HG02840 (cell line): ENCODE results near the gene RASAL2.
"Not testable (repeated sequence)": the region's sequence is repeated elsewhere in the genome, so short reads cannot be mapped to it uniquely, and the experiment has no call there.

Source experiments
- ATAC-seq: cut with Tn5 transposase; IDR thresholded peaks from one replicate; pipeline ENCODE4 v1.9.1; 2021; ENCODE audit warnings: mild to moderate bottlenecking, moderate library complexity, moderate number of reproducible peaks; ENCODE audit not compliant: unreplicated experiment, low FRiP score

RASAL2 gene

GRCh38 chr1:178218550-178218949, 124.6 kb downstream of the RASAL2 start:
- ATAC-seq = no peak

DNA sequence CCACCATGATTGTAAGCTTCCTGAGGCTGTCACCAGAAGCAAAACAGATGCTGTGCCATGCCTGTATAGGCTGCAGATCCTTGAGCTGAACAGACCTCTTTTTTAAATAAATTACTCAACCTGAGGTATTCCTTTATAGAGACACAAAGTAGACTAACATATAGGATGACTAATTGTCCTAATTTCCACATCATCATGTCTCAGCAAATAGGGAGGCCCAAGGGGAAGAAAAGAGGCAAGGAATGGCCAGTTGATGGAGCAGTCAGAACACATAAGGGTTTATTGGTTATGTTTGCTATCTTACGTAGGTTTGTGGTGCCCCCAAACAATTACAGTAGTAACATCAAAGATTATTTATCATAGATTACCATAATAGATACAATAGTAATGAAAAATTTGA, 126.2 kb downstream of the RASAL2 start:
- no peak for ATAC-seq

GRCh38 chr1:178223289-178223688, 129.4 kb downstream of the RASAL2 start:
- ATAC-seq = no peak

GRCh38 chr1:178224358-178224757, 130.5 kb downstream of the RASAL2 start:
- no peak for ATAC-seq

DNA sequence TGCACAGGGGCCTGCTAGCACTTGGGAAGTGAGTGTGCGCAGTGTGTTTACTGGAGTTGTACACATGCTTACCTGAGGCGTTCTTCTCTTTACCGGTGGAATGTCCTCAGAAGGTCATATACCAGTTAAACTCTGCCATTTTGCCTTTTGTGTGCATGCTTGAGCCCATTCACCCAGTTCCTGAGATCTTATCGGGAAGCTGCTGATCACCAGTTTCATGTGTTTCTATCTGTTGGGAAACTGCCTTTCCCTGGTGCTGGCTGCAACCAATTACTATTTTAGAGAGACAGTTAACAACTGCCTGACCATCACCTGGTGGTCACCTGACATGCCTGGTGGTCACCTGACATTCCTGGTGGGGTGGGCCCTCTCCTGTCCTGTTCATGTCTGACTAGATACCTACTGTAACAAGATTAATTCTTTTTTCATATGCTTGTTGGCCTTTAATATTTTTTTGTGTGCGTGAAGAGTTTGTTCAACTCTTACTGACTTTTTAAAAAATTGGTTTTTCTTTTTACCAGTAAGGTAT, 137.0 kb downstream of the RASAL2 start:
- ATAC-seq = no peak

- ATAC-seq = no peak
These were observed 138.2 kb downstream of the RASAL2 start for GRCh38 chr1:178232108-178232507.

- no peak for ATAC-seq
These were observed 139.0 kb downstream of the RASAL2 start for GRCh38 chr1:178232949-178233348.

GRCh38 chr1:178237121-178237520, 143.2 kb downstream of the RASAL2 start:
- ATAC-seq = no peak

DNA sequence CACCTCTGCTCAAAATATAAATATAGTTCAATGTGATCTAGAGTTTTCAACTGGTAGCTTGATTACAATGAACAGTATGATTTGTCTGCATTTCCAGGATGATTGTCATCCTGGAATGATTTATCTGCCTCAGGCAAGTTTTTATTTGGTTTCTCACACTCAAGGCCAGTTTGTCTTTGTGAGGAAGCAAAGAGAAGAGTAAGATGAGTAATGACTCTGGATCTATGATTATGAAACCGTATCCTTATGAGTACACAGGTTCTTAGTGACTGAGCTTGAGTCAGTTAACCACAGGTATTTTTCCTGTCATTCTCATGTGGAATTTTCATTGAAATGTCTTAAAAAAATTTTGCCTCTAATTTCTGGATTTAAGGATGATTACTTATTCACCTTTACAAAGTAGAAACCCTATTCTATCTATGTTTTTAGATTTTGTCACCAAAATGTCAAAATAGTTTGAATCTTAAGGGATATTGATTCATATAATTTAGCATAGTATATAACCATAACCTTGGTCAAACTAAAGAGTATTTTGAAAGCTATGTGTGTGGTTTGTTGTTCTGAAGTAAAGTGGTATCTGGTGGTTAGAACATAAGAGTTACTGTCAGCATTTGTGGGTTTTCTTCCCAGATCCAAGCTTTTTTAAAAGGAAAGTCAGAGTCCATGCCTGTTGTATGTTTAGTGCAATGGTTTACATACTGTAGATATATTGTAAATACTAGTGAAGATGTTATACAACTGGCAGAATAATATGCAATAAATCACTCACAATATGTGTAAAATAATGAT, 145.0 kb downstream of the RASAL2 start:
- no peak for ATAC-seq

- ATAC-seq = no peak
These were observed 147.2 kb downstream of the RASAL2 start for GRCh38 chr1:178241057-178241456.

GRCh38 chr1:178241837-178242236, 147.9 kb downstream of the RASAL2 start:
- ATAC-seq = no peak

- no peak for ATAC-seq
These were observed 149.2 kb downstream of the RASAL2 start for GRCh38 chr1:178243119-178243518.

- no peak for ATAC-seq
These were observed 150.0 kb downstream of the RASAL2 start for GRCh38 chr1:178243890-178244289.

DNA sequence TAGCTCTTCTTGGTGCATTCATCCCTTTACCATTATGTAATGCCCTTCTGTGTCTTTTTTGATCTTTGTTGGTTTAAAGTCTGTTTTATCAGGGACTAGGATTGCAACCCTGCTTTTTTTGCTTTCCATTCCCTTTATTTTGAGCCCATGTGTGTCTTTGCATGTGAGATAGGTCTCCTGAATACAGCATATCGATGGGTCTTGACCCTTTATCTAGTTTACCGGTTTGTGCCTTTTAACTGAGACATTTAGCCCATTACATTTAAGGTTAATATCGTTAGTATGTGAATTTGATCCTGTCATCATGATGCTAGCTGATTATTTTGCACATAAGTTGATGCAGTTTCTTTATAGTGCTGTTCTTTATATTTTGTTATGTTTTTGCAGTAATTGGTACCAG, 154.4 kb downstream of the RASAL2 start:
- not testable (repeated sequence) for ATAC-seq

DNA sequence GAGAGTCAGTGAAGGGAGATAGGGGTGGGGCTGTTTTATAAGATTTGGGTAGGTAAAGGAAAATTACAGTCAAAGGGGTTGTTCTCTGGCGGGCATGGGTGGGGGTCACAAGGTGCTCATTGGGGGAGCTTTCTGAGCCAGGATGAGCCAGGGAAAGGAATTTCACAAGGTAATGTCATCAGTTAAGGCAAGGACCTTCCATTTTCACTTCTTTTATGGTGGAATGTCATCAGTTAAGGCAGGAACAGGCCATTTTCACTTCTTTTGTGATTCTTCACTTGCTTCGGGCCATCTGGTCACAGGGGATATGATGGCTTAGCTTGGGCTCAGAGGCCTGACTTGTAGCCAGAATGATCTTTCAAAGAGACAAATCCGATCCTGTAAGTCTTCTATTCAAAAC, 159.7 kb downstream of the RASAL2 start:
- not testable (repeated sequence) for ATAC-seq

DNA sequence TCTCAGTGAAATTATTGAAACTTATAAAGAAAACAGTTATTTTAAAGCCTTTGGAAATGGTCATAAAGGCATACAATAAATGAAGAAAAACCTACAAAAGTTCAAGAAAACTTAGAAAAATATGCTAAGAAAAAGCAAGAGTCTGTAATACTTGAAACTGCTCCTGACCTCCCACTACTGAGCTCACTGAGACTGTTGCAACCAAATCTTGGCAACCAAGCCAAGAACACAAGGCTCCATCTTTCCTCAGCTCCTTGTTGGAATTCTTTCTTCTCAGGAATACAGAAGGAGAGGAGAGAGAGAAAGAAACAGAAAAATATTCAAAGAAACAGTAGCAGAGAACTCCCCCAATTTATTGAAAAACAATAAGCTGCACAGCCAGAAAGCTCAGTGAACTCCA, 160.5 kb downstream of the RASAL2 start:
- ATAC-seq = no peak

GRCh38 chr1:178258536-178258935, 164.6 kb downstream of the RASAL2 start:
- ATAC-seq = no peak

GRCh38 chr1:178262120-178262500, 168.2 kb downstream of the RASAL2 start:
- no peak for ATAC-seq

DNA sequence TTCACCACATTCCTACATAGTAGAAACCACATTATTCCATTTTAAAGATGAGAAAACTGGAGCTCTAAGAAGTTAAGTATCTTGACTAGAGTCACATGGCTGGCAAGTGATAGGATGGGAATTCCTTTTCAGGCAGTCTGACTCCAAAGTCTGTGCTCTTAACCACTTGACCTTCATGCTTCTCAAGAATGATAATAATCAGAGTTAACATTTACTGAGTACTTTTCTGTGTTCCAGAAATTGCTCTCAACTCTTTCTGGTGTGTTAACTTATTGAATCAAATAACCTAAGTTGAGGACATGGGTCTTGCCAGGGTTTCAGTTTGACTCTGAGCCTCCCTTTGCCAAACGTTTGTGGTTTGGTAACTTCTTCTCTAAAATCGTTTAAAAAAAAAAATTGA, 169.4 kb downstream of the RASAL2 start:
- no peak for ATAC-seq

- no peak for ATAC-seq
These were observed 172.2 kb downstream of the RASAL2 start for GRCh38 chr1:178266113-178266512.

GRCh38 chr1:178266619-178267066, 172.7 kb downstream of the RASAL2 start:
- ATAC-seq = no peak

- no peak for ATAC-seq
These were observed 173.8 kb downstream of the RASAL2 start for GRCh38 chr1:178267646-178268094.
